Neural cell (in vitro differentiated cells): ENCODE data around the gene SLC10A3.

Experiments used
- CTCF ChIP-seq: fragments of 450-650 bp; IDR thresholded peaks from 2 replicates; pipeline ENCODE4 v1.5.1; 2014; ENCODE audit warnings: antibody characterized with exemption, mild to moderate bottlenecking, moderate library complexity; ENCODE audit not compliant: poor library complexity, severe bottlenecking
- EP300 ChIP-seq: fragments of 450-650 bp; conservative IDR thresholded peaks from 2 replicates; pipeline ENCODE4 v1.6.1; 2014; ENCODE audit warnings: antibody characterized with exemption, mild to moderate bottlenecking, moderate library complexity; ENCODE audit not compliant: poor library complexity, severe bottlenecking
- EZH2 ChIP-seq: fragments of 200-600, 300-800 bp; shearing (Covaris generic), sonication (generic); IDR thresholded peaks from 2 replicates; pipeline ENCODE4 v1.6.1; 2014; ENCODE audit warnings: antibody characterized with exemption, low read length, borderline replicate concordance, mild to moderate bottlenecking; ENCODE audit not compliant: insufficient read depth, poor library complexity, severe bottlenecking
- TAF1 ChIP-seq: IDR thresholded peaks from 2 replicates; pipeline ENCODE4 v1.6.1; 2012; ENCODE audit warnings: low read depth
- TF ChIP-seq, protein P1 (sequence below): IDR thresholded peaks from 2 replicates; pipeline ENCODE4 v1.6.1; 2012; ENCODE audit warnings: borderline replicate concordance

GRCh38 chrX:154443479-154443910 is 46.9 kb downstream of the SLC10A3 start:
- TF ChIP-seq, protein P1, sequence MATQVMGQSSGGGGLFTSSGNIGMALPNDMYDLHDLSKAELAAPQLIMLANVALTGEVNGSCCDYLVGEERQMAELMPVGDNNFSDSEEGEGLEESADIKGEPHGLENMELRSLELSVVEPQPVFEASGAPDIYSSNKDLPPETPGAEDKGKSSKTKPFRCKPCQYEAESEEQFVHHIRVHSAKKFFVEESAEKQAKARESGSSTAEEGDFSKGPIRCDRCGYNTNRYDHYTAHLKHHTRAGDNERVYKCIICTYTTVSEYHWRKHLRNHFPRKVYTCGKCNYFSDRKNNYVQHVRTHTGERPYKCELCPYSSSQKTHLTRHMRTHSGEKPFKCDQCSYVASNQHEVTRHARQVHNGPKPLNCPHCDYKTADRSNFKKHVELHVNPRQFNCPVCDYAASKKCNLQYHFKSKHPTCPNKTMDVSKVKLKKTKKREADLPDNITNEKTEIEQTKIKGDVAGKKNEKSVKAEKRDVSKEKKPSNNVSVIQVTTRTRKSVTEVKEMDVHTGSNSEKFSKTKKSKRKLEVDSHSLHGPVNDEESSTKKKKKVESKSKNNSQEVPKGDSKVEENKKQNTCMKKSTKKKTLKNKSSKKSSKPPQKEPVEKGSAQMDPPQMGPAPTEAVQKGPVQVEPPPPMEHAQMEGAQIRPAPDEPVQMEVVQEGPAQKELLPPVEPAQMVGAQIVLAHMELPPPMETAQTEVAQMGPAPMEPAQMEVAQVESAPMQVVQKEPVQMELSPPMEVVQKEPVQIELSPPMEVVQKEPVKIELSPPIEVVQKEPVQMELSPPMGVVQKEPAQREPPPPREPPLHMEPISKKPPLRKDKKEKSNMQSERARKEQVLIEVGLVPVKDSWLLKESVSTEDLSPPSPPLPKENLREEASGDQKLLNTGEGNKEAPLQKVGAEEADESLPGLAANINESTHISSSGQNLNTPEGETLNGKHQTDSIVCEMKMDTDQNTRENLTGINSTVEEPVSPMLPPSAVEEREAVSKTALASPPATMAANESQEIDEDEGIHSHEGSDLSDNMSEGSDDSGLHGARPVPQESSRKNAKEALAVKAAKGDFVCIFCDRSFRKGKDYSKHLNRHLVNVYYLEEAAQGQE = no peak
- TF ChIP-seq TAF1 = no peak
- no peak for TF ChIP-seq CTCF
- no peak for TF ChIP-seq EP300
- no peak for TF ChIP-seq EZH2
